CD4-positive, alpha-beta T cell treated with Interleukin-4 for 4 hours (primary cell): ENCODE measurements around the gene EPB41L4B.
A peak's percentile ranks its signal among the peaks of the same experiment; 100 is the strongest.

Experiments used
- DNase-seq: peaks from one replicate; pipeline ENCODE4 v3.0.0-alpha.2; 2020

The EPB41L4B gene

DNA sequence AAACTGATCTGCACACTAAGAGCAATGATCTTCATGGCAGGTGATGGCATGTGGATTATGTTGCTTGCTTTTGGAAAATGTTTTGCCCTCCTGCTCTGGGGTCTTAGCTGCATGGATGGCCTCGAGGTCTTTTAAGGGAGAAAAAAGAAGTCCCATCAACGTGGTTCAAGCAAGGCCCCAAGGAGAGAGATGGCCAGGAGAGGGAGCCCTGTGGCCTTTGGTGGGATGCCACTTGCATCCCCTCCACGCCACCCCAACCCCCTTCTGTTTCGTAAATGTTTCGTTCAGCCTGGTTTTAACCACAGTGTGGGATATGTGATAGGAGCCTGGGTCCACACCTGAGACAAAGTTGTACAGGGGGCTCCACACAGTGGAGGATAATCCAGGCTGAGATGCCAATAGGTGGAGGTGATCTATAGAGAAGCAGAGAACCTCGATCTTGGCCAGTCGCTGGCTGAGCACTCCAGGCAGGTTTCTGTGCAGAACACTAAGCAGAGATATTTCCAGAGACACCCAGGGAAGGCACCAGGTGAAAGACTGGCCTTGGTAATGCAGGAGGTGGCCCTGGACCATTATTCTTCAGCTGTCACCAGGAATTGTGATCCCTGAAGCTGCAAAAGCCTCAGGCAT lies 128.0 kb downstream of the EPB41L4B start:
- DNase-seq, result no peak

GRCh38 chr9:109191746-109192145 lies 129.1 kb downstream of the EPB41L4B start:
- no peak for DNase-seq

GRCh38 chr9:109190151-109190550 lies 130.7 kb downstream of the EPB41L4B start:
- no peak for DNase-seq

- no peak for DNase-seq
Measured at GRCh38 chr9:109186857-109187520, 133.9 kb downstream of the EPB41L4B start.

DNA sequence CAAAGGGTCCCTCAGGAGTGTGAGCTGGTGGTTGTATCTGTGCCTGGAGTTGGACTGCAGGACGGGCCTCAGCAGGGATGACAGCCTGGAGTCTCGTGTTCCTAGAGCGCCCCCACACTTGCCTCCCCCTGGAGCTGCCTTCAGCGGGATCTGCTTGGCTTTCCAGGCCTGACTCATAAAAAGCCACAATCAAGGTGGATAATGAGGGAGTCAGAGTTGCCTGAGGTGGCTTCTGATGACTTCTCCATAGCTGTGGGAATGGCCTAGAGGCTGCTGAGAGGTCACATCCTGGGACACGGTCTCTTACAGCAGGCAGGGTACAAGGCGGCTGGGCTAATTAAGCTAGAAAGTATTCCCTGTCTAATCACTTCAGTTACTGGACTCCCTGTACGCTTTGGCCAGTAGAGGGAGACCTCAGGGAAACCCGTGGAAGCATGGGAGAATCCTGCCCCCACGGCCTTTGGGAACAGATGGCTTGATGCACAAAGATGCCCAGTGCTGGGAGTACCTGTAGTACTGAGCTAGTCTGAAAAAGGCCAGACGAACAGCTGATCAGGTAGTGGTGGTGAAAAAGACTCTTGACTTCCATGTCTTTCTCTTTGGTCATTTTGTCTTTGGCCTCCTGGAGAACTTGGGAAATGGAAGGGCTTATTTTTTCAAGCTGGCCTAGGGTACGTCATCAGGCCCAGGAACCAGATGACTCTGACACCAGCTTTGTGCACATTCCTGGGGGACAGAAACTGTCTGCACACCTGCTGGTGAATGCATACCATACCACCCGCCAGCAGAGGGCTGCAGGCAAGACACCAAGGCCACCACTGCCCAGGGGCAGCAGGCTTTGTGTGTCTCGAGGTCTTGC lies 137.7 kb downstream of the EPB41L4B start:
- no peak for DNase-seq

- DNase-seq, result no peak
Measured at GRCh38 chr9:109182550-109182939, 138.3 kb downstream of the EPB41L4B start.

GRCh38 chr9:109181284-109181683 lies 139.6 kb downstream of the EPB41L4B start:
- peak; percentile 15 for DNase-seq

DNA sequence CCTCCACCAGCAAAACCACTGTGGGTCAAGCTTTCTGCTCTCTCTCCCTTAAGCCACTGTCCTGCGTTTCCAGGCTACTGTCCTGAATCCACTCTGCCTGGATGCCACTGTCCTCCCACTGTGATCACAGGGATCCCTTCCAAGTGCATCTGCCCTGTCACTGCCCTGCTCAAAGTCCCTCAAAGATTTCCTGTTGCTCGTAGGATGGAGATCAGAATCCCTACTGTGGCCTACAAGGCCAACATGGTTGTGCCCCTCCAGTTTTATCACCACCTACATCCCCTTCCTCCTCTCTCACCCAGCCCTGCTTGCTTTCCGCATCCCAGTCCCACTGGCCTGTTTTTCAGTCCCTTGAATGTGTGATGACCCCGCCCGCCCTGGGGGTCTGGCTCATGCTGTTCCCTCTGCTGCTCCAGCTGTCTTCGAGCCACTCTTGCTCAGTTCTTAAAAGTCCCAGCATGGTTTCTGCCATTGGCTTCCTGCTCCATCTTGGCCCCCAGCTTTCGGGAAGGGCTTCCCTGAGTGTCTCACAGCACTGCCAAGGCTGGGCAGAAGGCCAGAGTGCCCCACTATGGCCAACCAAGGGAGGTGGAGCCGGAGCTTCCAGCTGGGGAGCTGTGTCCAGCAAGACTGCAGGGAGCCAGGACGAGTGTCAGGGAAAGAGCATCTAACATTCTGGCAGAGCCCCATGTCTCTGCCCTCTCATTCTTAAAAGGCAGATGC lies 140.9 kb downstream of the EPB41L4B start:
- DNase-seq, result no peak

DNA sequence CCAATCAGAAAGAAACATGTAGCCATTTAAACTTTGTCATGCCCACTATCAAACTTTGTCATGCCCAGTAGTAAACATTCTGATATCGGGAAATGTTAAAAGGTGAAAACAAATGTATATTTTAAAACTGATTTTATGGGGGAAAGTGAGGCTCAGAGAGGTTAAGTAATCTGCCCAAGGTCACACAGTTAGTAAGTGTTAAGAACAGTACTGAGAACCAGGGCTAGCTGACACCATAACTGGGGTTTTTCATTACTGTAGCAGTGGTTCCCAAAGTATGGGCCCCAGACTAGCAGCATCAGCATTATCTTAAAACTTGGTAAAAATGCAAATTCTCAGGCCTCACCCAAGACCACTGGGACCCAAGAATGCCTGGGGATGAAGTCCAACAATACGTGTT lies 143.9 kb downstream of the EPB41L4B start:
- no peak for DNase-seq

DNA sequence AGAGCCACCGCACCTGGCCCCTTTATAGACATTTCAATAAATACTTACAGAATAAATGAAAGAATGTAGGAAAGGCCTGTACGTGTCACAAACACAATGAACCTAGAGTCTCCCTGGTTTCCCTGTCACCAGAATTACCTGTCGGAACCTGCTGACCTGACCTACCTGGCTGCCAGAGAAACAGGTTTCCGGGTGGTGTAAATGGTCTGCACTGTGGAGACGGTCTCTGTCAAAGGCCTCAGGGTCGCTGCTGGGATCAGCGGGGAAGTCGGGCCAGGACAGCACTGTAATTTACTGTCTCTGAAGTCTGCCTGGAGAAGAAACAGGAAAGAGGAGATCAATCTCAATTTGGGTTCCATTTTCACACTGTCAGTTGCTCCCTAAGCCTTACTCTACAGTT lies 144.5 kb downstream of the EPB41L4B start:
- DNase-seq, result no peak

GRCh38 chr9:109172935-109173334 lies 147.9 kb downstream of the EPB41L4B start:
- no peak for DNase-seq

DNA sequence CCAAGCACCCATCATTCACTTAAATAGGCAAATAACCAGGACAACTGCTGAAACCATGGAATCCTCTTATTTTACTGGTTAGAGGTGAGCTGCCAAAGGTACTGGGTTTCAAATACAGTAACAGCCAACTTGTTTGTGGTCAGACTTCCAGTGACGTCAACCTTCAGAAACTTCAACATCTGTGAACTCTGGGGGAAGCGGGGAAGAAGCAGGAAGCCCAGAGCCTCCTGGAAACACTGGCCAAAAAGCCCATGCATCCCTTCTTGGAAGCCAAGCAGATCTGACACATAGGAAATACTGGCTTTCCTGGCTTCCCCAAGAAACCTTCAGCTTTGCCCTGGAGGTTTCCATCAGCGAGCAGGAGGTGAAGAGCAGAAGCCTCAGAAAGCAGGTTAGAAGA lies 148.9 kb downstream of the EPB41L4B start:
- DNase-seq, result no peak

DNA sequence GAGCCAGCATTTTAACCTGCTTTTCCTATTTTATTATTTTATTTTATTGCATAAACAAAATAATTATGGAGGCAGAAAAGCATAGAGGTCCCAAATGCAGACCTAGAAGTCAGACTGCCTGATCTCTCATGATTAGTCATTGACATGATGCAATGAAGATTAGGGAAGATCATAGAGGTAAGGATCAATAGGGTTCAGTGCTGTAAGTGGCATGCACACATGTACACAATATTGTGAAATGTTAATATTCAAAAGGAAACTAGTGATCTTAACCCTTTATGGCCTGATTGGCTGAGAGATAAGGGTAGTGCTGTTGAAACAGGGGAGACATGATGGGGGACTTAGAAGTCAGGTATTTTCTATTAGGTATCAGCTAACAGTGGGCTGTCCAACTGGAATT lies 152.7 kb downstream of the EPB41L4B start:
- DNase-seq, result no peak

- no peak for DNase-seq
Measured at GRCh38 chr9:109167716-109168115, 153.1 kb downstream of the EPB41L4B start.

DNA sequence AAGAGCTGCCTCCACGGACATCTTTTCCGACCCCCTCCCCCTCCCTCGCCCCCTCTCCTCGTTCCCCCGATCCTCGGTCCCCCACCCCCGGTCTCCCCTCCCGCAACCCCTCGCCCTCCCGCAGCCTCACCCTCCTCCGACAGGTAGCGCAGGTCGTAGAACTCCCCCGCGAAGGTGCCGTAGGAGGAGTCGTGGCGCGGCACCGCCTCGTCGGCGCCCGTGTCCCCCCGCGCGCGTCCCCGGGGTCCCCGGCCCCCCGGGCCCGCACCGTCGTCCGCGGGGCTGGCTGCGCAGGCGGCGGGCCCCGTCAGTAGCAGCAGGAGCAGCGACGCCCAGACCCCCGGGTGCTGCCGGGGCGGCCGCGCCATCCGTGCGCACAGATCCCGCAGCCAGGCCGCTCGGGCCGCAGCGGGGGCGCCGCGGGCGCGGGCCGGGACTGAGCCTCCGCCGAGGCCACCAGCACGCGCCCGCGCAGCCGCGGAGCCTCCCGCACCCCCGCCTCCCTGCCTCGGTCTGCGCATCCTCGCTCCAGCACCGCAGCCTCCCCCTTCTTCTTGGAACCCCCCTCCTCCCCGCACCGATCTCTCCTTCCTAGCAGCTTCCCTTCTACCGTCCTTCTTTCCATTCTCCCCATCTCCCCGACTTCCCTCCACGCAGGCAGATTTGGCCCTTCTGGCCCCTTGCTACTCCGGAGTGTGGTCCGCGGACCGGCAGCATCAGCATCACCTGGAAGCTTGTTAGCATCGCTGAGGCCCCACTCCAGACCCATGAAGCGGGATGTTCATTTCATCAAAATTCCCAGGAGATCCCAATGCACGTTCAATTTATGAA lies 153.9 kb downstream of the EPB41L4B start, which contains the start of gene FRRS1L:
Gene FRRS1L (minus strand): TSS at position 479 of the 831 bp plus-strand sequence. CDS start 111 bp downstream, at position 368.
- DNase-seq, result no peak

GRCh38 chr9:109166171-109166770 lies 154.6 kb downstream of the EPB41L4B start:
- DNase-seq, result no peak

DNA sequence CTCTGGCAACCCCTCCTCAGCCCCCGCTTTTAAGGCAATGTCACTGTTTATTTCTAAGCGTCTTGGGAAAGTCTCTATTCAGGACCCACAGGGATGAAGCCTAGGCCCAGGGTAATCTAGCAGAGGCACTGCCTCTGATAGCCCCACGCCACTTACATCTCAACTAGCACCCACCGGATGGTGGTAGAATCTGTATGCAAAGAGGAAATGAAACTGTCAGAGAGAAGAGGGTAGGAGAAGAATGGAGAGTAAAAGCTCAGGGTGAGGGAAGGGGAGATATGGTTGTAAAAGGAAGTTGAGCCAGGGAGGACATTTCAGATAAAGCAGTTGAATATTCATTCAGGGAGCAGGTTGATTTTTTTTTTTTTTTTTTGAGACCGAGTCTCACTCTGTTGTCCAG lies 156.8 kb downstream of the EPB41L4B start:
- DNase-seq, result no peak

GRCh38 chr9:109163194-109163593 lies 157.7 kb downstream of the EPB41L4B start:
- DNase-seq, result no peak

GRCh38 chr9:109162677-109163076 lies 158.2 kb downstream of the EPB41L4B start:
- DNase-seq, result no peak

- DNase-seq, result no peak
Measured at GRCh38 chr9:109161471-109161870, 159.4 kb downstream of the EPB41L4B start.

GRCh38 chr9:109159583-109159982 lies 161.3 kb downstream of the EPB41L4B start:
- DNase-seq, result no peak

GRCh38 chr9:109158651-109159050 lies 162.2 kb downstream of the EPB41L4B start:
- DNase-seq, result no peak
